Measurements from ENCODE around the gene LIPC. TPM values are rescaled to one million over a fixed set of nuclear protein-coding genes. Genes with fewer than 3 reads are reported as not detected.

Gene LIPC
- polyA plus RNA-seq, 1 donor from 2014 or later, result 0.95 TPM

DNA sequence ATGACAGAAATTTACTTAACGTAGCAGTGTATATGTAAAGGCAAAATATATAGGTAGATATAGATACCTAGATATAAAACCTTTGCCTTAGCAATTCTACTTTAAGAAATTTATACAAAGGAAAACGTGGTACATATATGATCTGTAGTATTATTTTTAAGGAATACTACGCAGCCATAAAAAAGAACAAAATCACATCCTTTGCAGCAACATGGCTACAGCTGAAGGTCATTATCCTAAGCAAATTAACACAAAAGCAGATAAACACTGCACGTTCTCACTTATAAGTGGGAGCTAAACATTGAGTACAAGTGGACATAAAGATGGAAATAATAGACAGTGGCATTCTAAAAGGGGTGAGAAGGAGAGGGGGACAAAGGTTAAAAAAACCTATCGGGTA lies 14.8 kb upstream of the LIPC start:
- Mint-ChIP-seq H3K4me3 (no peak overlapping the region), H3K4me1 (no peaks in the 10 kb centered on the region), H3K36me3 (peaks cover 3% of the 10 kb centered on the region), H3K27me3 (peaks cover 1% of the 10 kb centered on the region), H3K27ac (peak overlapping the region in 1 of 3 donors; percentile 63), H3K9me3 (peaks cover 3 to 7% (median 6%) of the 10 kb centered on the region in 3 donors)

DNA sequence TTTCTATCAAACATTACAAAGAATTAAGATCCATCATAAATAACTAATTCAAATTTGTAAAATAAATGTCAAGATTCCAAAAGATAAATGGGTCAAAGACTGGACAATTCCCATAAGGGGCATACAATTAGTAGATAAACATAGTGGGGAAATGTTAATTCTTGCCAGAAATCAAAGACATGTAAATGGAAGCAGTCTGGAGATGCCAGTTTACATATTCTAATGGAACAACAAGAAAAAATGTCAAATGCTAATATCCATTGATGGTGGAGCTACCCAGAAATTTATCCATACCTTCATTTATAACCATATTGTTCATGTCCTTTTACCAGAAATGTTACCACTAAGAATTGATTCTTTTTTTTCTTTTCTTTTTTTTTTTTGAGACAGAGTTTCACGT lies 13.7 kb upstream of the LIPC start:
- Mint-ChIP-seq H3K4me3 (no peak overlapping the region), H3K27ac (no peak overlapping the region), H3K4me1 (no peaks in the 10 kb centered on the region), H3K9me3 (peaks cover 3 to 7% (median 6%) of the 10 kb centered on the region in 3 donors), H3K36me3 (peaks cover 3% of the 10 kb centered on the region), H3K27me3 (peaks cover 1% of the 10 kb centered on the region)

DNA sequence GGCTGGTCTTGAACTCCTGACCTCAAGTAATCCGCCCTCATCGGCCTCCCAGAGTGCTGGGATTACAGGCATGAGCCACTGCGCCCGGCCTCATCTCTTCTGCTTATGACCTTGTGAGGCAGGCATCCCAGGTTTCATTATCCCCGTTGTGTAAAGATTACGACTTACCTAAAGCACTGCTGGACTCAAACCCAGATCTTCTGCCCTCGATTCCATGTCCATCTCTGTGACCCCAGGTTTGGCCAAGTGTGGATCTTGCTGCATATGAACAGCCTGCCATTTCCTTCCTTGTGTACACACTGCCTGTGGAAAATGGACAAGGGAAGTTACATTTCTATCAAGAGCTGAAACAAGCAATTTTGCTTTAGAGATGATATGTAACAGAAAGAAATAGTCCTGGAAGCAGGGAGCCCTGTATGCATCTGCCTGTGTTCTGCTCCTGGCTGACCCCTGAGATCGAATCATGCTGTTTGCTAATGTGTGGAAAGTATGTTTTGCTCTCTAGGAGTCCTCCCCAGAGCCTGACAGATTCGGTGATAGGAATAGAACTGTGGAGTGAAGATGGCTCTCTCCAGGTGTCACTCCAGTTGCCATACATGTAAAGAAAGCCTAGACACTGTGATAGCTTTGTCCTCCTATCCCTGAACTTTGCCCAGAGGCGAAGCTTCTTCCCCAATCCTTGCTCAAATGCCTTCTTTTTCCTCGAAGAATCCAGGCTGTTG lies 11.8 kb upstream of the LIPC start:
- Mint-ChIP-seq H3K4me3 (no peak overlapping the region), H3K27me3 (peaks cover 1% of the 10 kb centered on the region), H3K4me1 (no peaks in the 10 kb centered on the region), H3K36me3 (peaks cover 3% of the 10 kb centered on the region), H3K9me3 (peaks cover 3 to 7% (median 6%) of the 10 kb centered on the region in 3 donors), H3K27ac (peak overlapping the region in 1 of 3 donors; percentile 39)

DNA sequence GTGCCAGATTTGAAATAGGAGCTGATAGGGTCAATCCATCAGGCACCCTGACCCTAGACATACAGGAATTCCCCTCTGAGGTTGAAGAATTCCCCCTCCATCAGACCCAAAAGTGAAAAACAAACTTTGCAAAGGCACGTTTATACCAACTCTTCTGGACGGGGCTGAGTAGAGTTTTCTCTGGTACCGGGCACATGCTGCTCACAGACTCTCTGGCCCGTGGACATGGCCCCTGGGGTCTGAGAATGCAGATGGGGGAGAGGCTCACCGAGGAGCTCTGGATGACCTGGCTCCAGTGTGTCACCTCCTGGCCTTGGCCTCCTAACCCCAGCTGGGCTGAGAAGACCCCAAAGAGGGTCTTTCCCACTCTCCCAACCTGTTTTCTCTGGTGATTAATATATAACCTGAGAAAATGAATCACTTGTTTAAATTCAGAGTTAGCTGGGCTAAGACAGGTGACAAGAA lies 11.2 kb upstream of the LIPC start:
- Mint-ChIP-seq H3K9me3 (peaks cover 3 to 7% (median 6%) of the 10 kb centered on the region in 3 donors), H3K4me3 (no peak overlapping the region), H3K27ac (no peak overlapping the region), H3K36me3 (peaks cover 2% of the 10 kb centered on the region), H3K27me3 (peaks cover 1% of the 10 kb centered on the region), H3K4me1 (no peaks in the 10 kb centered on the region)

DNA sequence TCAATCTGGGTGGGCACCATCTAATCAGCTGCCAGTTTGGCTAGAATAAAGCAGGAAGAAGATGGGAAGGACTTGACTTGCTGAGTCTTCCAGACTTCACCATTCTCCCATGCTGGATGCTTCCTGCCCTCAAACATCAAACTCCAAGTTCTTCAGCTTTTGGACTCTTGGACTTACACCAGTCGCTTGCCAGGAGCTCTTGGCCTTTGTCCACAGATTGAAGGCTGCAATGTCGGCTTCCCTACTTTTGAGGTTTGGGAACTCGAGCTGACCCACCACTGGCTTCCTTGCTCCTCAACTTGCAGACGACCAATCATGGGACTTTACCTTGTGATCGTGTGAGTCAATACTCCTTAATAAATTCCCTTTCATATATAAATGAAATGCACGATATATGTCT lies 8.6 kb upstream of the LIPC start:
- no peak overlapping the region for H3K27ac Mint-ChIP-seq
- no peaks in the 10 kb centered on the region for H3K4me1 Mint-ChIP-seq
- no peak overlapping the region for H3K4me3 Mint-ChIP-seq
- no peaks in the 10 kb centered on the region for H3K36me3 Mint-ChIP-seq
- no peaks in the 10 kb centered on the region for H3K9me3 Mint-ChIP-seq
- peaks cover 3% of the 10 kb centered on the region for H3K27me3 Mint-ChIP-seq

DNA sequence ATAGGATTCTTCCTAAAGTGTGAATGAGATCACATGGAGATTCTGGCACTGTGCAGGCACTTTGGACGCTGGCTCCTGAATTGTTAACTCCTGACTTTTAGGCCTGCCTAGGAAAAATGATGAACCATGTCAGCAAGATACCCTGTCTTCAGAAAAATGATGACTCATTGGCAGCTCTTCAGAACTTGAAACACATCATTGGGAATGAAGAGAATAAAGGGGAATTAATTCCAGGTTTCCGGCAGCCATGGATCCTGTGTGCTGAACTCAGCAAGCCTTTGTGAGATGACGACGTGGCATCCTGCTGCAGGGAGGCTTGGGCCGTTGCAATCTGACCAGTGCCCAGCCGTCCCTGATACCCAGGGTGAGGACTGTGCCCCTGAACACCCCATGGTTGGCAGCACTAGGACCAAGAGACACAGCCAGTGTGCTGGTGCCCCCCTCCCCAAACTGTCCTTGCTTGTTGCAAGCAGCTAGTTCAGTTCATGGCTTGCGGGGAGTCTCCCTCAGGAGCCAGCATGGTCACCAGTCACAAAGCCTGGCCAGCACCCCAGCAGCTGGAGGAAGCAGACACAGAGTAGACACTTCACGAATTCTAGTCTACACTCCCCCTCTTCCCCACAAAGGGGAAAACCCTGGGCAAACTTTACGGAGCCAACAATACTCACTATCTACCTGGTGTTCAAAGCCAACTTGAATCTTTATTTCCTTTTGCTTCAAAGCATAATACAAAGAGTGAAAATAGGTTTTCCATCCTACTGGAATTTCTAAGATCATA lies 7.8 kb upstream of the LIPC start:
- no peaks in the 10 kb centered on the region for H3K4me1 Mint-ChIP-seq
- no peak overlapping the region for H3K27ac Mint-ChIP-seq
- H3K9me3 Mint-ChIP-seq, result no peaks in the 10 kb centered on the region
- peaks cover 3% of the 10 kb centered on the region for H3K27me3 Mint-ChIP-seq
- H3K4me3 Mint-ChIP-seq, result no peak overlapping the region
- no peaks in the 10 kb centered on the region for H3K36me3 Mint-ChIP-seq

DNA sequence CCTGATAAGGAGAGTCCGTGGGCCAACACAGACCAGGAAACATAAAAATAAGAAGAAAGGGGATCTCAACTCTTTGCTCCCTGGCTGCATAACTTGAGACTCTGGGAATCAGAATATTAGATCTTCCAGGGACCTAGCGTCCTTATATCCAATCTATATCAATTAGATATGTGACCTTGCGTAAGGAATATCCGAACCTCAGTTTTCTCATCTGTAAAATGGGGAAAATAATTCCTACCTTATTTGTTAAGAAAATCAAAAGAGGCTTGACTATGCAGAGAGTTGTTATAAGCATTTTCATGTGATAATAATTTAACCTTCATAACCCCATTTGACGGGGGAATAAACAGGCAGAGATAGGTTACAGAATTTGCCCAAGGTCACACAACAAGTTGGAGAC lies 7.1 kb upstream of the LIPC start:
- Mint-ChIP-seq H3K4me3 (no peak overlapping the region), H3K9me3 (no peaks in the 10 kb centered on the region), H3K36me3 (no peaks in the 10 kb centered on the region), H3K4me1 (no peaks in the 10 kb centered on the region), H3K27me3 (peaks cover 3% of the 10 kb centered on the region), H3K27ac (no peak overlapping the region)

DNA sequence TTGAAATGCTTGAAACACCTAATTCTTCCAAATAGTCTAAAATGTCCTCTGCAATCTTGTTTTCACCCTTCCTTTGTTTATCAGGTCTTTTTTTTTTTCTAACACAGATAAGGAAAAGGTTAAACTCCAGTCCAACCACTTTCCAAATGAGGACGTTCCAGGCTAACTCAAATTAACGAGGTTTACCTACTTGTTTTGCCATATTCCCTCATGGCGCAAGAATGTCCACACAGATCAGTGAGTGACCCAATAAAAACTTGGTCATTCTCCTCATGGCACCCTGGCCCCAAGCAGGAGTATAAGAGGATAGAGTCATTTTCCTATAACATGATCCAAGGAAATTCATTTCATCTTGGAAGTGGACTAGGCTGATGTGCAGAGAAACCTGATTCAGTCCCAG lies 6.6 kb upstream of the LIPC start:
- Mint-ChIP-seq H3K4me3 (no peak overlapping the region), H3K27ac (no peak overlapping the region), H3K36me3 (no peaks in the 10 kb centered on the region), H3K4me1 (peaks cover 0 to 4% (median 0%) of the 10 kb centered on the region in 3 donors), H3K27me3 (peaks cover 3% of the 10 kb centered on the region), H3K9me3 (peaks cover 0 to under 1% (median 0%) of the 10 kb centered on the region in 3 donors)

DNA sequence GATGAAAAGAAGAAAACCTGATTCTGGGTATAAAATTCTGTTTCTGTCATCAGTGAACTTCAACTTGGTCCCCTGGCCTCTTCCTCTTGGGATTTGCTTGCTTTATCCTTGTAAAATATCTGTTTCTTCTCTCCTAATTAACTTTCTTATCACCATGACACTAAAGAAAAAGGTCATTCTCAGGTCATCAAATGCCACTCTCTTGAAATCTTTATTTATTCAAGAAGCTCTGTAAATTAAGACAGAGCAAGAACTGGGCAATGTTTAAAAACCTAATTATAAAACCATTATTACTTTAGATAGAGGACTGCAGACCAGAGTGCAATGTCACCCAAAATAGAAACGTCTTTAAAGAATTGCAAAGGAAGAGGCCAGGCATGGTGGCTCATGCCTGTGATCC lies 6.0 kb upstream of the LIPC start:
- Mint-ChIP-seq H3K36me3 (no peaks in the 10 kb centered on the region), H3K9me3 (peaks cover 0 to 4% (median 0%) of the 10 kb centered on the region in 3 donors), H3K27me3 (peaks cover 4% of the 10 kb centered on the region), H3K4me1 (peaks cover 0 to 4% (median 0%) of the 10 kb centered on the region in 3 donors), H3K27ac (no peak overlapping the region), H3K4me3 (no peak overlapping the region)

DNA sequence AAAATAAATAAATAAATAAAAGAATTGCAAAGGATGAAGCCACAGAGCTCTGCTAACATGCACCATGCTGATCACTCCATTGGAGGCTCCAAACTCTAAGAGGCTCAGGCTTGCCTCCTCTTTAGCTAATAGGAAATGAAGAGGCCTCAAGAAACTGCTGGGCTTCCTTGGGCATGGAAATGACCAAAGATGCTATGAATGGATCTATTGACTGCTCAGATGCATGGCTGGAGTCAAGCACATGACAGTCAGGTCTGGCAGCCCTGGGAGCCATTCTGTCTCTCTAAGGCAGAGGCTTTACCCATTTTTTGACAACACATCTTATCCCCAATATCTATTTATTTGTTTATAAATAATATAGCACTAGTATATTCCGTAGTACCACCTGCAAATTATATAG lies 5.3 kb upstream of the LIPC start:
- H3K27ac Mint-ChIP-seq, result no peak overlapping the region
- no peaks in the 10 kb centered on the region for H3K36me3 Mint-ChIP-seq
- H3K27me3 Mint-ChIP-seq, result peaks cover 6% of the 10 kb centered on the region
- H3K4me1 Mint-ChIP-seq, result peaks cover 0 to 4% (median 0%) of the 10 kb centered on the region in 3 donors
- peaks cover 0 to 4% (median 0%) of the 10 kb centered on the region in 3 donors for H3K9me3 Mint-ChIP-seq
- no peak overlapping the region for H3K4me3 Mint-ChIP-seq

DNA sequence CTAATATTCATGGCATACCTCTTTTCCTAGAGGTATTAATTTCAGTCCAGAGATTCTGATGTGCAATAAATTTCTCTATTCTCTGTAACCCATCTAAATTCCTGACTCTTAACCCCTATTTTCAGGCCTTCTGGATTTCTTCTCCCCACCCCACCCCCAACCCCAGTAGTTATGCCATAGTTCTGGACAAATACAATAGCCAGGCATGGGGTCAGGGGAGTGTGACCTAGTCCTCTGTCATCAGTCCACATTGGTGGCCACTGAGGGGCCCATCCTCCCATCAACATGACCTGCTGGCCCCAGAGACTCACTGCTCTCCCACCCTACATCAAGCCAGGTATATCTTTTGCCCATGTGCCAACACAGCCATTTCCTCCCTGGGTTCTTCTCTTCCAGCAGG lies 3.8 kb upstream of the LIPC start:
- peaks cover 0 to 4% (median 0%) of the 10 kb centered on the region in 3 donors for H3K4me1 Mint-ChIP-seq
- H3K27ac Mint-ChIP-seq, result no peak overlapping the region
- H3K36me3 Mint-ChIP-seq, result no peaks in the 10 kb centered on the region
- peaks cover 0 to 4% (median 0%) of the 10 kb centered on the region in 3 donors for H3K9me3 Mint-ChIP-seq
- peaks cover 10% of the 10 kb centered on the region for H3K27me3 Mint-ChIP-seq
- no peak overlapping the region for H3K4me3 Mint-ChIP-seq

DNA sequence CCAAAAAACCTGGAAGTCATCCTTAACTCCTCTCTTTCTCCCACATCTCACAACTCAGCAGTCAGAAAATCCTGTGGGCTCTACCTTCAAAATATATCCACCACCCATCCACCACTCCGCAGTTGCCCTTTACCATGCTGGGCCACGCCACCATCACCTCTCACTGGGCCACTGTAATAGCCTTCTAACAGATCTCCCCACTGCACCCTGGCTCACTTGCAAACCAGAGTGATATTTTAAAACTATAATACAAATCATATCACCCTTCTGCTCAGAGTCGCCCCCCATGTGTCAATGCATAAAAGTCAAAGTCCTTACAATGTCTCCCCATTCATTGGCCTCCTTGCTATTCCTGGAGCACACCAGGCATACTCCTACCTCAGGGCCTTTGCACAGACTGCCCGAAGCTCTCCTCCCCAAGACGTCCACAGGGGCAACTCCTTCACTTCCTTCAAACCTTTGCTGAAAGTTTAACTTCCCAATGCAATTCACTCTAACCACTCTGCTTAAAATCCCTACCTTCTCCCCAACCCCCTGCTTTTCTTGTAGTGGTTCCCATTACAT lies 1.5 kb upstream of the LIPC start:
- H3K4me3 Mint-ChIP-seq, result no peak overlapping the region
- peaks cover 0 to 4% (median 0%) of the 10 kb centered on the region in 3 donors for H3K9me3 Mint-ChIP-seq
- H3K27ac Mint-ChIP-seq, result no peak overlapping the region
- H3K36me3 Mint-ChIP-seq, result no peaks in the 10 kb centered on the region
- H3K27me3 Mint-ChIP-seq, result peaks cover 10% of the 10 kb centered on the region
- H3K4me1 Mint-ChIP-seq, result peaks cover 0 to 4% (median 0%) of the 10 kb centered on the region in 3 donors

DNA sequence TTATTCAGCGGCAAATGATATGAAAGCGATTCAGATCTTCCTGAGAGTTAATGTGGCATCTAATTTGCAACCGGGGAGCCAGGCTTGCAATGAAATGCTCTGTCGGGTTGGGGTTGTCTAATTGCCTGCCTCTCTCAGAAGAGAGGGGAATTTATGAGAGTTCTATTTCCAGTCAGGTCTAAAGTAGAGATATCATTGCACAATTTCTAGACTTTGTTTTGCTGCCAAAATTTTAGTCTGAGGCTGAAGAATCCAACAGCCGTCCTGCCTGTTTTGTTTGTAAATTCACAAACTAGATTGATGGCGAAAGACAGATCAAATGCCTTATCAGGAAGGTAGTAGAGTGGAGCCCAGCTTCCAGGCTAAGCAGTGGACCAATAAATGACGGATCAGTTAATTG lies 610 bp downstream of the LIPC start:
- no peak overlapping the region for H3K4me3 Mint-ChIP-seq
- H3K27me3 Mint-ChIP-seq, result peaks cover 7% of the 10 kb centered on the region
- peaks cover 0 to 4% (median 0%) of the 10 kb centered on the region in 3 donors for H3K9me3 Mint-ChIP-seq
- no peak overlapping the region for H3K27ac Mint-ChIP-seq
- no peaks in the 10 kb centered on the region for H3K36me3 Mint-ChIP-seq
- peaks cover 0 to 4% (median 0%) of the 10 kb centered on the region in 3 donors for H3K4me1 Mint-ChIP-seq

DNA sequence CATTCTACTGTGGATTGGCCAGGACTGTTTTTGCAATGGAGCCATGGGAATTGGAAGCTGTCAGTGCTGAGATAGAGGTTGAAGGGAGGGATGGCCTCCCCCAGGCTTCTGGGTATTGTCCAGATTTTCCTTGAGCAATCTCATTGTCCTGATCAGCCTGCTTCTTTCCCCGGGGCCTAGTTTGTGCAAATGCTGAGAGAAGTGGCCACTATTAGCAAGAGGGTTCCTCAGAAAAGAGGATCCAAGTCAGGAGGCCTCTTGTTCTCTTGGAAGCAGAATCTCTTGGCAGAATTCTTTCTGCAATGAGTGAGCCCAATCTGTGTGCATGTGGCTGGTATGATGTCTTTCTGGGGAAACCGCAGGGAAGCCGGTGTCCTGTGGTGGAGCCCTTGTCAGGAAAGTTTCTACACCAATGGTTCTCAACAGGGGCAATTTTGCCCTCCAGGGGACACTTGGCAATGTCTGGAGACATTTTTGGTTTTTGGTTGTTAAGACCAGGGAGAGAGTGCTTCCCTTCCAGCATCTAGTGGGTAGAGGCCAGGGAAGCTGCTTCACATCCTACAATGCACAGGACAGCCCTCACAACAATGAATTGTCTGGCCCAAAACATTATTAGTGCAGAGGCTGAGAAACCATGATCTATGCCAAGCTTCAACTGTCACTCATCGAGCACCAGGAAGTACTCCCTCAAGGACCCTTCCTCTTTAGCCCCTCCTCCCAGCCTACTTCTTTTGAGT lies 2.0 kb downstream of the LIPC start:
- no peak overlapping the region for H3K4me3 Mint-ChIP-seq
- H3K9me3 Mint-ChIP-seq, result peaks cover 0 to 4% (median 0%) of the 10 kb centered on the region in 3 donors
- H3K27ac Mint-ChIP-seq, result no peak overlapping the region
- no peaks in the 10 kb centered on the region for H3K36me3 Mint-ChIP-seq
- H3K4me1 Mint-ChIP-seq, result peaks cover 0 to 4% (median 0%) of the 10 kb centered on the region in 3 donors
- peaks cover 10% of the 10 kb centered on the region for H3K27me3 Mint-ChIP-seq
